Transverse colon (tissue), 4 donors: ENCODE measurements around the gene FAM13A.

Experiments used
- EP300 ChIP-seq: sonication (generic); formaldehyde crosslinking; IDR thresholded peaks from one replicate; pipeline ENCODE4 v1.6.1; 2017; ENCODE audit warnings: antibody characterized with exemption, low read depth
- POLR2A ChIP-seq: fragments of 450-650 bp; IDR thresholded peaks from one replicate; pipeline ENCODE4 v1.6.1; 2016; ENCODE audit warnings: antibody characterized with exemption, mild to moderate bottlenecking, moderate library complexity
- POLR2AphosphoS5 ChIP-seq, 3 donors: sonication (generic); formaldehyde crosslinking; IDR thresholded peaks; one replicate each; pipeline ENCODE4 v1.6.1; 2016; ENCODE audit warnings: antibody characterized with exemption in 3 of 3
- TF ChIP-seq, protein P1 (sequence below), 5 experiments: fragments of 200-600 bp in 3 of 5; fragments of 450-650 bp in 2 of 5; sonication (generic) in 3 of 5; IDR thresholded peaks; 1 replicate in 2 of 5; 2 replicates in 3 of 5; pipeline ENCODE4 v1.5.1; 2016 to 2017; ENCODE audit warnings: antibody characterized with exemption in 5 of 5, inconsistent platforms in 3 of 5, mild to moderate bottlenecking in 2 of 5, moderate library complexity in 1 of 5

DNA sequence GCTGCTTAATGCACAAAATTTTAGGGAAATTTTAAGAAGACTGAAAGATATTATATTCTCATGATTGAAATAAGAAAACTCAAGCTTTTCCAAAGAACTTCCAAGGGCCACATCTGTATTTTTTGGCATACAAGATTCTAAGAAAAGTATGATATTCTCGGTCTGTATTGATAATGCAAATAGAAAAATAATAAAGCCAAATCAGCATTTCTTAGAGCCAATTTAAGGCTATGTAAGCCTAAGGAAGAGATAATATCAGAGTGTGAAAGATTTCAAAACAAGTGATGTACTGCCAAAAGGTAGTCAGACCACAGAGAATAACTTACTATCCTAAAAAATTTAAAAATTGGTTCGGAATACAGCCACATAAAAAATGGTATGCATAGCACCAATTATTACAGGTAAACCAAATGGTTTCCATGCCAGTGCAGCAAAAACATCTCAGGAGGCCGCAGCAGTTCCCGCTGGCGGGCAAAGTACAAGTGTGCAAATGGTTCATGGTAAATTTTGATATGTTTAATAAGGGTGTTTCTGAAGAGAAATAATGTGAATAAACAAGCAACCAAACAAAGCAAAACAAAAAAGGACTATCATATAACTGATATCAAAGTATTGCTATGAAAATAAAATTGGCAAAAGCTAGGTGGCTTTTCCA, 324.1 kb downstream of the FAM13A start:
- TF ChIP-seq POLR2AphosphoS5 (IDR thresholded peaks at IDR 0.05), result no peak
- TF ChIP-seq, protein P1, sequence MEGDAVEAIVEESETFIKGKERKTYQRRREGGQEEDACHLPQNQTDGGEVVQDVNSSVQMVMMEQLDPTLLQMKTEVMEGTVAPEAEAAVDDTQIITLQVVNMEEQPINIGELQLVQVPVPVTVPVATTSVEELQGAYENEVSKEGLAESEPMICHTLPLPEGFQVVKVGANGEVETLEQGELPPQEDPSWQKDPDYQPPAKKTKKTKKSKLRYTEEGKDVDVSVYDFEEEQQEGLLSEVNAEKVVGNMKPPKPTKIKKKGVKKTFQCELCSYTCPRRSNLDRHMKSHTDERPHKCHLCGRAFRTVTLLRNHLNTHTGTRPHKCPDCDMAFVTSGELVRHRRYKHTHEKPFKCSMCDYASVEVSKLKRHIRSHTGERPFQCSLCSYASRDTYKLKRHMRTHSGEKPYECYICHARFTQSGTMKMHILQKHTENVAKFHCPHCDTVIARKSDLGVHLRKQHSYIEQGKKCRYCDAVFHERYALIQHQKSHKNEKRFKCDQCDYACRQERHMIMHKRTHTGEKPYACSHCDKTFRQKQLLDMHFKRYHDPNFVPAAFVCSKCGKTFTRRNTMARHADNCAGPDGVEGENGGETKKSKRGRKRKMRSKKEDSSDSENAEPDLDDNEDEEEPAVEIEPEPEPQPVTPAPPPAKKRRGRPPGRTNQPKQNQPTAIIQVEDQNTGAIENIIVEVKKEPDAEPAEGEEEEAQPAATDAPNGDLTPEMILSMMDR (IDR thresholded peaks at IDR 0.05), result no peak
- no peak for TF ChIP-seq POLR2A
- TF ChIP-seq EP300, result no peak
